Panc1 (cell line): ENCODE results near the gene PRTN3. TPM values are rescaled to one million over a fixed set of nuclear protein-coding genes. Genes with fewer than 3 reads are reported as not detected.
A peak's percentile ranks its signal among the peaks of the same experiment; 100 is the strongest.

ENCODE experiments used
- ATAC-seq: fragments of 200-7000 bp; cut with Tn5 transposase; 2 replicates; pipeline ENCODE4 v1.9.1; 2020; ENCODE audit warnings: mild to moderate bottlenecking, moderate library complexity
- BruUV-seq: library from RNA; stranded (reverse); fragments of 400-500 nt; replicated peaks from 2 replicates; lab custom pipeline; 2021; lab: Mats Ljungman, UMichigan
- CTCF ChIA-PET: fragments of 300-600 bp; sonication (Branson Sonifier 250); formaldehyde crosslinking; loops from one replicate; lab custom pipeline; 2022; ENCODE audit warnings: antibody characterized with exemption; lab: Charles Lee
- POLR2A ChIA-PET: fragments of 300-600 bp; sonication (Branson Sonifier 250); formaldehyde crosslinking; loops from one replicate; lab custom pipeline; 2022; ENCODE audit warnings: antibody characterized with exemption; lab: Charles Lee
- DNase-seq: peaks from one replicate; pipeline ENCODE4 v3.0.0-alpha.2; 2010; ENCODE audit warnings: low read depth, low spot score
- H3K27ac ChIP-seq: 2 replicates; pipeline ENCODE4 v1.5.1; 2011; ENCODE audit warnings: mild to moderate bottlenecking, low read length, inconsistent platforms
- H3K27me3 ChIP-seq: fragments of 200-500 bp; sonication (Bioruptor generic); 2 replicates; pipeline ENCODE4 v1.6.0; 2014; ENCODE audit warnings: low read length, inconsistent platforms; ENCODE audit not compliant: control insufficient read depth, insufficient read depth
- H3K36me3 ChIP-seq: fragments of 200-500 bp; sonication (Bioruptor generic); 2 replicates; pipeline ENCODE4 v1.5.1; 2014; ENCODE audit warnings: inconsistent platforms, mild to moderate bottlenecking, low read length, moderate library complexity; ENCODE audit not compliant: control insufficient read depth, insufficient read depth
- H3K4me1 ChIP-seq: 2 replicates; pipeline ENCODE4 v1.5.1; 2011; ENCODE audit warnings: inconsistent platforms, mild to moderate bottlenecking, low read length, moderate library complexity; ENCODE audit not compliant: control insufficient read depth, insufficient read depth
- H3K4me3 ChIP-seq, 2 experiments: 2 replicates each; pipeline ENCODE4 v1.5.1; 2011 to 2012; ENCODE audit warnings: low read depth in 2 of 2, low read length in 2 of 2, mild to moderate bottlenecking in 2 of 2, inconsistent platforms in 1 of 2, moderate library complexity in 1 of 2
- H3K9me3 ChIP-seq: fragments of 200-500 bp; sonication (Bioruptor generic); 2 replicates; pipeline ENCODE4 v1.5.1; 2014; ENCODE audit warnings: low read depth, mild to moderate bottlenecking, inconsistent platforms, low read length, moderate library complexity; ENCODE audit not compliant: control insufficient read depth, insufficient read depth
- POLR2AphosphoS5 ChIP-seq: IDR thresholded peaks from 2 replicates; pipeline ENCODE4 v1.6.1; 2012; ENCODE audit warnings: mild to moderate bottlenecking, low read depth, low read length, moderate library complexity
- SIN3A ChIP-seq: IDR thresholded peaks from 2 replicates; pipeline ENCODE4 v1.6.1; 2012; ENCODE audit warnings: low read depth, mild to moderate bottlenecking, low read length, moderate library complexity, borderline replicate concordance; ENCODE audit not compliant: insufficient read depth
- TCF7L2 ChIP-seq: IDR thresholded peaks from 2 replicates; pipeline ENCODE4 v1.6.1; 2011; ENCODE audit warnings: mild to moderate bottlenecking, low read depth, low read length, inconsistent platforms
- in situ Hi-C: cut with HindIII; loops from 2 replicates; pipeline ENCODE4 v1.10.0; 2016; ENCODE audit warnings: low sequenced_read_pairs, low pct_unique_long_range_greater_than_20kb
- intact Hi-C: fragments of 100-400 bp; cut with micrococcal nuclease; formaldehyde crosslinking; loops from one replicate; pipeline ENCODE4 v1.10.0; 2022; ENCODE audit not compliant: unreplicated experiment
- total RNA-seq: library from RNA; stranded (reverse); gene quantifications from one replicate; pipeline ENCODE4 v1.2.1, GENCODE V29; 2021; ENCODE audit not compliant: unreplicated experiment
- TF ChIP-seq, protein P1 (sequence below): fragments of 450-650 bp; IDR thresholded peaks from 2 replicates; pipeline ENCODE4 v1.5.1; 2017; ENCODE audit warnings: mild to moderate bottlenecking
- TF ChIP-seq, protein P2 (sequence below), 2 experiments: IDR thresholded peaks; 2 replicates each; pipeline ENCODE4 v1.6.1; 2011 to 2012; ENCODE audit warnings: low read depth in 2 of 2, control low read depth in 1 of 2, low read length in 1 of 2, mild to moderate bottlenecking in 1 of 2, moderate library complexity in 1 of 2; ENCODE audit not compliant: insufficient read depth in 1 of 2

The PRTN3 gene
- total RNA-seq, 1 experiment from 2014 or later = 1.5 TPM

DNA sequence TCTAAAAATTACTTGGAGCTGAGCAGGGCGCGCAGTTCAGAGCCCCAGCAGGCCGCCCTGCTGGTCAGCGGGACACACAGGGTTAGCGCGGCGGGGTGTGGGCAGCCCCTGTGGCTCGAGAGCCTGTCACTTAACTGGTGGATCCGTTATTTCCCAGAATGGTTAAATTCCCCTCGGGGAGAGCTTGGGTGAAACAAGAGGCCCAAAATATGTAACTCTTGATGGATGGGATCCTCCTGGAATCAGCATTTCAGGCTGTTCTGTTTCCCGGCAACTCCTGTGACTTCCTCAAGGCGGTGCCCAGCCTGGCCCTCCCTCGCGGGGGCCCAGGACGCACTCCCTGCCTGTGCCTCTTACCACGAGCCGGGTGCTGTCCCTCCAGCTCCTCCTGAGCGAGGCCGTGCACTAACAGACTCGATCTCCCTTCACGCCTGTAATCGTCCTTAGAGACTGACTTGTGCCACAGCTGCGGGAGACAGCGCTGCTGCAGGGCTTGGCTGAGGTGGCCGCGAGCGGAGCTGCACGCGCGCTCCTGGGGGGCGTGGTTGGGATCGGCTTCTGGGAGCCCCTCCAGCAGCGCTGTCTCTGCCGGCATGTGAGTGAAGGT is 33.9 kb upstream of the PRTN3 start:
- Histone ChIP-seq H3K36me3 (peaks cover 12% of the 10 kb centered on the region), H3K4me3 (no peak overlapping the region), H3K9me3 (no peaks in the 10 kb centered on the region), H3K27me3 (no peaks in the 10 kb centered on the region), H3K27ac (no peak overlapping the region), H3K4me1 (peaks cover 6% of the 10 kb centered on the region)
- intact Hi-C loops (no loop called here), in situ Hi-C loops (no loop called here)
- ChIA-PET CTCF (interaction anchor here (0.6 kb wide), 1 partner anchor 112 kb away, joined by 3 read pairs; no protein-coding TSS in a partner anchor), POLR2A (no interaction called here)
- DNase-seq (no peak), ATAC-seq (no peak)
- no TSS peak for BruUV-seq
- TF ChIP-seq POLR2AphosphoS5 = no peak
- TF ChIP-seq, protein P1, sequence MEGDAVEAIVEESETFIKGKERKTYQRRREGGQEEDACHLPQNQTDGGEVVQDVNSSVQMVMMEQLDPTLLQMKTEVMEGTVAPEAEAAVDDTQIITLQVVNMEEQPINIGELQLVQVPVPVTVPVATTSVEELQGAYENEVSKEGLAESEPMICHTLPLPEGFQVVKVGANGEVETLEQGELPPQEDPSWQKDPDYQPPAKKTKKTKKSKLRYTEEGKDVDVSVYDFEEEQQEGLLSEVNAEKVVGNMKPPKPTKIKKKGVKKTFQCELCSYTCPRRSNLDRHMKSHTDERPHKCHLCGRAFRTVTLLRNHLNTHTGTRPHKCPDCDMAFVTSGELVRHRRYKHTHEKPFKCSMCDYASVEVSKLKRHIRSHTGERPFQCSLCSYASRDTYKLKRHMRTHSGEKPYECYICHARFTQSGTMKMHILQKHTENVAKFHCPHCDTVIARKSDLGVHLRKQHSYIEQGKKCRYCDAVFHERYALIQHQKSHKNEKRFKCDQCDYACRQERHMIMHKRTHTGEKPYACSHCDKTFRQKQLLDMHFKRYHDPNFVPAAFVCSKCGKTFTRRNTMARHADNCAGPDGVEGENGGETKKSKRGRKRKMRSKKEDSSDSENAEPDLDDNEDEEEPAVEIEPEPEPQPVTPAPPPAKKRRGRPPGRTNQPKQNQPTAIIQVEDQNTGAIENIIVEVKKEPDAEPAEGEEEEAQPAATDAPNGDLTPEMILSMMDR = no peak
- TF ChIP-seq, protein P2, sequence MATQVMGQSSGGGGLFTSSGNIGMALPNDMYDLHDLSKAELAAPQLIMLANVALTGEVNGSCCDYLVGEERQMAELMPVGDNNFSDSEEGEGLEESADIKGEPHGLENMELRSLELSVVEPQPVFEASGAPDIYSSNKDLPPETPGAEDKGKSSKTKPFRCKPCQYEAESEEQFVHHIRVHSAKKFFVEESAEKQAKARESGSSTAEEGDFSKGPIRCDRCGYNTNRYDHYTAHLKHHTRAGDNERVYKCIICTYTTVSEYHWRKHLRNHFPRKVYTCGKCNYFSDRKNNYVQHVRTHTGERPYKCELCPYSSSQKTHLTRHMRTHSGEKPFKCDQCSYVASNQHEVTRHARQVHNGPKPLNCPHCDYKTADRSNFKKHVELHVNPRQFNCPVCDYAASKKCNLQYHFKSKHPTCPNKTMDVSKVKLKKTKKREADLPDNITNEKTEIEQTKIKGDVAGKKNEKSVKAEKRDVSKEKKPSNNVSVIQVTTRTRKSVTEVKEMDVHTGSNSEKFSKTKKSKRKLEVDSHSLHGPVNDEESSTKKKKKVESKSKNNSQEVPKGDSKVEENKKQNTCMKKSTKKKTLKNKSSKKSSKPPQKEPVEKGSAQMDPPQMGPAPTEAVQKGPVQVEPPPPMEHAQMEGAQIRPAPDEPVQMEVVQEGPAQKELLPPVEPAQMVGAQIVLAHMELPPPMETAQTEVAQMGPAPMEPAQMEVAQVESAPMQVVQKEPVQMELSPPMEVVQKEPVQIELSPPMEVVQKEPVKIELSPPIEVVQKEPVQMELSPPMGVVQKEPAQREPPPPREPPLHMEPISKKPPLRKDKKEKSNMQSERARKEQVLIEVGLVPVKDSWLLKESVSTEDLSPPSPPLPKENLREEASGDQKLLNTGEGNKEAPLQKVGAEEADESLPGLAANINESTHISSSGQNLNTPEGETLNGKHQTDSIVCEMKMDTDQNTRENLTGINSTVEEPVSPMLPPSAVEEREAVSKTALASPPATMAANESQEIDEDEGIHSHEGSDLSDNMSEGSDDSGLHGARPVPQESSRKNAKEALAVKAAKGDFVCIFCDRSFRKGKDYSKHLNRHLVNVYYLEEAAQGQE (IDR thresholded peaks at IDR 0.05; ENCODE audit: insufficient read depth in 1 of 2, low read depth in 2 of 2, low read length in 1 of 2) = no peak
- no peak for TF ChIP-seq SIN3A
- no peak for TF ChIP-seq TCF7L2

DNA sequence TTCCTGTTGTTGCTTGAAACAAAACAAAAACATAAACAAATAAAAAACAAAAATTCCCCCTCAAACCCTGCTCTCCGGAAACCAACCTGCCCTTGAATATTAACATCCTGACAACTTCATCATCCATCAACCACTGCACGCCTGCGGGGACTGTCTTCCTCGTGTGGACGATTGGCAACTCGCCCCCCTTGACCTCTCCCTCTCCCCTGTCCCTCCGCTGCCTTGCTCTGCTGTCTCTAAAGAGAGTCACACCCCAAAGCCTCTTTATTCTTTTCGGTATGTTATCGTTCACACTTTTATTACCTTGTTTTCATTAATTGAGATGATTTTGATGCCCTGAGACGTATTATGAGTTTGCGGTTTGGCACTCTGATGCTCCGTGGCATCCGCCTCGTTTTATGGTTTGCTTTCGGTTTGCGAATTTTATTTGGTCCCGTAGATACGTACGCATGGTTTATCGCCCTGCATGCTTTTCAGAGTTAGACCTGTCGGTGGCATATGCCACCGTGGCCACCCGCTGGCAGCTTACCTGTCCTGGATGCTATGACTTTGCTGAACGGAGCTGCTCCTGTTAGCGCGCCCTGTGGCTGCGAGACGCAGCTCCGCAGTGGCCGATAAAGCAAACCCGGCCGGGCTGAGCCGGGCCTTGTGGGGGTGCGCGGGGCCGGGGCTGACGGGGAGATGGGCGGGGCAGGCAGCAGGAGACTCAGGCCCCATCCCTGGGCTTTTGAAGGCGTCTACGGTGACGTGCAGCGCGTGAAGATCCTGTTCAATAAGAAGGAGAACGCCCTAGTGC is 33.0 kb upstream of the PRTN3 start:
- DNase-seq = no peak
- ATAC-seq = no peak
- no peaks in the 10 kb centered on the region for H3K9me3 ChIP-seq
- H3K36me3 ChIP-seq = peaks cover 12% of the 10 kb centered on the region
- no peaks in the 10 kb centered on the region for H3K27me3 ChIP-seq
- BruUV-seq = TSS peak; percentile 36
- in situ Hi-C loops (no loop called here), intact Hi-C loops (no loop called here)
- no peak overlapping the region for H3K27ac ChIP-seq
- CTCF ChIA-PET = no interaction called here
- TF ChIP-seq, protein P1 = no peak
- no peak for TF ChIP-seq SIN3A
- TF ChIP-seq, protein P2 (IDR thresholded peaks at IDR 0.05; ENCODE audit: insufficient read depth in 1 of 2, low read depth in 2 of 2, low read length in 1 of 2) = no peak
- no peak for TF ChIP-seq POLR2AphosphoS5
- no peak for TF ChIP-seq TCF7L2
- no peak overlapping the region for H3K4me3 ChIP-seq
- H3K4me1 ChIP-seq = no peaks in the 10 kb centered on the region
- POLR2A ChIA-PET = no interaction called here
